Suprapubic skin (tissue), 4 donors: ENCODE measurements around the gene RPL7A. TPM values are rescaled to one million over a fixed set of nuclear protein-coding genes. Genes with fewer than 3 reads are reported as not detected.
"Not testable (repeated sequence)": the region's sequence is repeated elsewhere in the genome, so short reads cannot be mapped to it uniquely, and the experiment has no call there.

ENCODE experiments used
- DNase-seq, 2 donors: peaks; one replicate each; pipeline ENCODE4 v3.0.0-alpha.2; 2019; ENCODE audit warnings: low spot score in 2 of 2
- H3K27ac ChIP-seq: fragments of 200-600 bp; sonication (generic); one replicate; pipeline ENCODE4 v1.5.1; 2019
- H3K27me3 ChIP-seq: fragments of 200-600 bp; sonication (generic); one replicate; pipeline ENCODE4 v1.5.1; 2019
- H3K36me3 ChIP-seq: fragments of 200-600 bp; sonication (generic); one replicate; pipeline ENCODE4 v1.5.1; 2019
- H3K4me1 ChIP-seq: fragments of 200-600 bp; sonication (generic); one replicate; pipeline ENCODE4 v1.5.1; 2019
- H3K4me3 ChIP-seq: fragments of 200-600 bp; sonication (generic); one replicate; pipeline ENCODE4 v1.5.1; 2019; ENCODE audit warnings: mild to moderate bottlenecking
- H3K9me3 ChIP-seq: fragments of 200-600 bp; sonication (generic); one replicate; pipeline ENCODE4 v1.5.1; 2019
- CTCF ChIP-seq, 2 donors: fragments of 200-600 bp in 1 of 2; fragments of 450-650 bp in 1 of 2; sonication (generic) in 1 of 2; IDR thresholded peaks; one replicate each; pipeline ENCODE4 v1.5.1; 2016 to 2019; ENCODE audit warnings: antibody characterized with exemption in 2 of 2, mild to moderate bottlenecking in 1 of 2, moderate library complexity in 1 of 2
- EP300 ChIP-seq: sonication (generic); formaldehyde crosslinking; IDR thresholded peaks from one replicate; pipeline ENCODE4 v1.6.1; 2017; ENCODE audit warnings: antibody characterized with exemption
- POLR2A ChIP-seq, 2 donors: fragments of 450-650 bp; IDR thresholded peaks; one replicate each; pipeline ENCODE4 v1.6.1; 2017; ENCODE audit warnings: antibody characterized with exemption in 2 of 2, mild to moderate bottlenecking in 2 of 2, moderate library complexity in 2 of 2
- POLR2AphosphoS5 ChIP-seq, 3 donors: sonication (generic); formaldehyde crosslinking; IDR thresholded peaks; one replicate each; pipeline ENCODE4 v1.6.1; 2017; ENCODE audit warnings: antibody characterized with exemption in 3 of 3
- WGBS: methylation state at CpG from one replicate; pipeline ENCODE4 v1.1.5; 2018; 5-methylcytosine and 5-hydroxymethylcytosine counted together
- total RNA-seq, 4 donors: library from RNA; depleted of rRNA; stranded (reverse); fragments of >200 nt; gene quantifications; one replicate each; pipeline ENCODE4 v1.1.0, GENCODE V29; 2016

The RPL7A gene
- total RNA-seq, 4 donors from 2014 or later = 1,468 to 3,048 (median 2,531) TPM

GRCh38 chr9:133334161-133334560 is 13.9 kb upstream of the RPL7A start:
- Histone ChIP-seq H3K9me3 (no peaks in the 10 kb centered on the region), H3K4me3 (no peak overlapping the region), H3K27me3 (no peaks in the 10 kb centered on the region), H3K36me3 (peaks cover 44% of the 10 kb centered on the region), H3K4me1 (peaks cover 27% of the 10 kb centered on the region), H3K27ac (no peak overlapping the region)
- peak in 1 of 2 donors; percentile 40 for DNase-seq
- WGBS = 82% methylated on average over 6 of the region's 6 CpGs
- TF ChIP-seq POLR2AphosphoS5 (IDR thresholded peaks at IDR 0.05) = no peak
- no peak for TF ChIP-seq CTCF (IDR thresholded peaks at IDR 0.05)
- no peak for TF ChIP-seq POLR2A (IDR thresholded peaks at IDR 0.05)
- TF ChIP-seq EP300 = no peak

- 85% methylated on average over 11 of the region's 11 CpGs for WGBS
- H3K9me3 ChIP-seq, H3K27me3 ChIP-seq, H3K27ac ChIP-seq: not testable (repeated sequence)
- Histone ChIP-seq H3K36me3 (peaks cover 49% of the 10 kb centered on the region), H3K4me1 (peaks cover 35% of the 10 kb centered on the region), H3K4me3 (peak overlapping the region; percentile 58)
- DNase-seq = peak in 1 of 2 donors; percentile 46
Observed at GRCh38 chr9:133334888-133335287, 13.1 kb upstream of the RPL7A start.

GRCh38 chr9:133335924-133336811 is 11.8 kb upstream of the RPL7A start, which contains the start of gene SURF6:
TSS of gene SURF6 (minus strand) at chr9:133336188. CDS start at chr9:133336132, 56 bp downstream.
- WGBS = 6% methylated on average over 32 of the region's 70 CpGs
- H3K4me1 ChIP-seq = peaks cover 40% of the 10 kb centered on the region
- peaks cover 52% of the 10 kb centered on the region for H3K36me3 ChIP-seq
- TF ChIP-seq POLR2A (IDR thresholded peaks at IDR 0.05) = peak in 1 of 2 donors; percentile 8
- no peak for TF ChIP-seq EP300
- TF ChIP-seq CTCF (IDR thresholded peaks at IDR 0.05) = no peak
- peak in 2 of 3 donors; percentile 90 to 94 for TF ChIP-seq POLR2AphosphoS5 (IDR thresholded peaks at IDR 0.05)
- H3K27ac ChIP-seq = peak within 1 kb of the TSS; percentile 56
- no peaks in the 10 kb centered on the region for H3K9me3 ChIP-seq
- DNase-seq = peak; percentile 92 to 93
- no peaks in the 10 kb centered on the region for H3K27me3 ChIP-seq
- peak within 1 kb of the TSS; percentile 58 for H3K4me3 ChIP-seq

- TF ChIP-seq POLR2A (IDR thresholded peaks at IDR 0.05) = no peak
- TF ChIP-seq EP300 = no peak
- no peak for TF ChIP-seq POLR2AphosphoS5 (IDR thresholded peaks at IDR 0.05)
- no peak for TF ChIP-seq CTCF (IDR thresholded peaks at IDR 0.05)
- H3K27me3 ChIP-seq = no peaks in the 10 kb centered on the region
- H3K4me1 ChIP-seq = peaks cover 41% of the 10 kb centered on the region
Observed at GRCh38 chr9:133339641-133340040, 8.4 kb upstream of the RPL7A start.

GRCh38 chr9:133340256-133340655 is 7.8 kb upstream of the RPL7A start:
- H3K9me3 ChIP-seq = no peaks in the 10 kb centered on the region
- H3K27me3 ChIP-seq = no peaks in the 10 kb centered on the region
- no peak overlapping the region for H3K4me3 ChIP-seq
- 76% methylated on average over 3 of the region's 3 CpGs for WGBS
- peaks cover 61% of the 10 kb centered on the region for H3K36me3 ChIP-seq
- H3K27ac ChIP-seq = no peak overlapping the region
- H3K4me1 ChIP-seq = peaks cover 34% of the 10 kb centered on the region
- DNase-seq = no peak
- TF ChIP-seq POLR2A (IDR thresholded peaks at IDR 0.05) (no peak), CTCF (IDR thresholded peaks at IDR 0.05) (no peak), EP300 (no peak), POLR2AphosphoS5 (IDR thresholded peaks at IDR 0.05) (no peak)

More at GRCh38 chr9:133339641-133340040, 8.4 kb upstream of the RPL7A start:
- no peaks in the 10 kb centered on the region for H3K9me3 ChIP-seq
- no peak overlapping the region for H3K27ac ChIP-seq
- no peak overlapping the region for H3K4me3 ChIP-seq
- 78% methylated on average over 5 of the region's 5 CpGs for WGBS
- peaks cover 55% of the 10 kb centered on the region for H3K36me3 ChIP-seq
- DNase-seq = no peak
